ENCODE data around the gene FGF1. TPM values are rescaled to one million over a fixed set of nuclear protein-coding genes. Genes with fewer than 3 reads are reported as not detected.

FGF1 gene
- total RNA-seq, 1 donor from 2014 or later = 2.4 TPM

Other genes with a start within 250 kb of the FGF1 start
- gene ARHGAP26, start 84.3 kb upstream of the FGF1 start, total RNA-seq = 40.6 TPM